Liver (tissue), 9 donors: ENCODE measurements around the gene TLL2. TPM values are rescaled to one million over a fixed set of nuclear protein-coding genes. Genes with fewer than 3 reads are reported as not detected.

Experiments used
- DNase-seq: peaks from one replicate; pipeline ENCODE4 v3.0.0-alpha.2; 2017; ENCODE audit warnings: low spot score
- H3K27ac ChIP-seq, 2 donors: one replicate each; pipeline ENCODE4 v1.7.0; 2013; ENCODE audit warnings: inconsistent platforms in 2 of 2, low read length in 2 of 2, control low read depth in 1 of 2, low read depth in 1 of 2, mild to moderate bottlenecking in 1 of 2
- H3K27me3 ChIP-seq, 4 donors: one replicate each; pipeline versions ENCODE4 v1.6.1 to v1.7.0; 2013; ENCODE audit warnings: low read length in 3 of 4, inconsistent platforms in 1 of 4, mild to moderate bottlenecking in 1 of 4, moderate library complexity in 1 of 4; ENCODE audit not compliant: control insufficient read depth in 4 of 4, insufficient read depth in 4 of 4
- H3K36me3 ChIP-seq, 4 donors: one replicate each; pipeline versions ENCODE4 v1.6.1 to v1.7.0; 2013; ENCODE audit warnings: low read length in 3 of 4, mild to moderate bottlenecking in 3 of 4, low read depth in 1 of 4, moderate library complexity in 1 of 4; ENCODE audit not compliant: control insufficient read depth in 4 of 4, insufficient read depth in 3 of 4
- H3K4me1 ChIP-seq, 4 donors: one replicate each; pipeline versions ENCODE4 v1.6.1 to v1.7.0; 2013; ENCODE audit warnings: low read length in 3 of 4, mild to moderate bottlenecking in 3 of 4, moderate library complexity in 1 of 4; ENCODE audit not compliant: control insufficient read depth in 4 of 4, insufficient read depth in 4 of 4
- H3K4me3 ChIP-seq, 3 donors: one replicate each; pipeline versions ENCODE4 v1.6.1 to v1.7.0; 2013; ENCODE audit warnings: low read length in 3 of 3, control low read depth in 1 of 3, low read depth in 1 of 3, mild to moderate bottlenecking in 1 of 3
- H3K9ac ChIP-seq, 2 donors: one replicate each; pipeline ENCODE4 v1.7.0; 2013; ENCODE audit warnings: low read length in 2 of 2, mild to moderate bottlenecking in 2 of 2, moderate library complexity in 2 of 2, control low read depth in 1 of 2, low read depth in 1 of 2
- H3K9me3 ChIP-seq, 4 donors: one replicate each; pipeline versions ENCODE4 v1.6.1 to v1.7.0; 2013; ENCODE audit warnings: low read length in 3 of 4; ENCODE audit not compliant: control insufficient read depth in 4 of 4
- ATF3 ChIP-seq: IDR thresholded peaks from 2 replicates; pipeline ENCODE4 v1.6.1; 2016; ENCODE audit warnings: antibody characterized with exemption
- EGR1 ChIP-seq, 2 donors: IDR thresholded peaks; 2 replicates each; pipeline ENCODE4 v1.6.1; 2016 to 2018; ENCODE audit warnings: antibody characterized with exemption in 2 of 2, low read depth in 2 of 2
- FOXA1 ChIP-seq: IDR thresholded peaks from 2 replicates; pipeline ENCODE4 v1.6.1; 2016; ENCODE audit warnings: antibody characterized with exemption
- FOXA2 ChIP-seq: IDR thresholded peaks from 2 replicates; pipeline ENCODE4 v1.6.1; 2016; ENCODE audit warnings: antibody characterized with exemption
- HNF4A ChIP-seq, 2 donors: conservative IDR thresholded peaks; 2 replicates each; pipeline ENCODE4 v1.6.1; 2016; ENCODE audit warnings: antibody characterized with exemption in 2 of 2, mild to moderate bottlenecking in 2 of 2
- HNF4G ChIP-seq: IDR thresholded peaks from 2 replicates; pipeline ENCODE4 v1.6.1; 2016; ENCODE audit warnings: antibody characterized with exemption
- JUND ChIP-seq, 2 donors: IDR thresholded peaks; 2 replicates each; pipeline ENCODE4 v1.6.1; 2016; ENCODE audit warnings: antibody characterized with exemption in 2 of 2
- MAX ChIP-seq: IDR thresholded peaks from 2 replicates; pipeline ENCODE4 v1.6.1; 2016; ENCODE audit warnings: antibody characterized with exemption
- RAD21 ChIP-seq, 2 donors: IDR thresholded peaks; 2 replicates each; pipeline ENCODE4 v1.6.1; 2016; ENCODE audit warnings: antibody characterized with exemption in 2 of 2, mild to moderate bottlenecking in 2 of 2
- REST ChIP-seq: IDR thresholded peaks from 2 replicates; pipeline ENCODE4 v1.6.1; 2016; ENCODE audit warnings: antibody characterized with exemption, mild to moderate bottlenecking
- RXRA ChIP-seq, 2 donors: IDR thresholded peaks; 2 replicates each; pipeline ENCODE4 v1.6.1; 2017 to 2018; ENCODE audit warnings: antibody characterized with exemption in 2 of 2, mild to moderate bottlenecking in 1 of 2
- SP1 ChIP-seq: IDR thresholded peaks from 2 replicates; pipeline ENCODE4 v1.6.1; 2018; ENCODE audit warnings: antibody characterized with exemption, mild to moderate bottlenecking
- TAF1 ChIP-seq: conservative IDR thresholded peaks from 2 replicates; pipeline ENCODE4 v1.6.1; 2016; ENCODE audit warnings: antibody characterized with exemption, mild to moderate bottlenecking
- YY1 ChIP-seq: IDR thresholded peaks from 2 replicates; pipeline ENCODE4 v1.6.1; 2016; ENCODE audit warnings: antibody characterized with exemption, mild to moderate bottlenecking
- ZBTB33 ChIP-seq: IDR thresholded peaks from 2 replicates; pipeline ENCODE4 v1.6.1; 2016; ENCODE audit warnings: antibody characterized with exemption
- whole genome bisulfite sequencing: extraction: QIAGEN DNeasy Blood & Tissue Kit; methylation state at CpG from one replicate; pipeline ENCODE4 v1.1.7; 2013; 5-methylcytosine and 5-hydroxymethylcytosine counted together
- polyA plus RNA-seq, 2 donors: library from polyadenylated mRNA; stranded (reverse) in 1 of 2; unstranded in 1 of 2; fragments of 200-250 nt in 1 of 2; fragments of >200 nt in 1 of 2; fragmentation: Nextera tagmentation in 1 of 2; extraction: Ambion mirVana in 1 of 2; gene quantifications; one replicate each; pipeline versions ENCODE4 v1.2.1 to v1.2.3, GENCODE V29; 2013 to 2015
- total RNA-seq, 2 donors: library from RNA; depleted of rRNA; stranded (reverse); fragments of >200 nt; gene quantifications; one replicate each; pipeline ENCODE4 v1.2.3, GENCODE V29; 2014
- TF ChIP-seq, protein P1 (sequence below): fragments of 150-350 bp; IDR thresholded peaks from 2 replicates; pipeline ENCODE4 v1.5.1; 2017; ENCODE audit warnings: improper control_type of control experiment, low read depth, low read length; ENCODE audit not compliant: missing input control
- donor health status: healthy.
- donor health status: healthy.
- donor health status: healthy.
- donor health status: healthy.
- donor health status: healthy.

Gene TLL2
- total and polyA plus RNA-seq, 4 donors, result 0.06 to 0.19 (median 0.08) TPM; not detected in 1

DNA sequence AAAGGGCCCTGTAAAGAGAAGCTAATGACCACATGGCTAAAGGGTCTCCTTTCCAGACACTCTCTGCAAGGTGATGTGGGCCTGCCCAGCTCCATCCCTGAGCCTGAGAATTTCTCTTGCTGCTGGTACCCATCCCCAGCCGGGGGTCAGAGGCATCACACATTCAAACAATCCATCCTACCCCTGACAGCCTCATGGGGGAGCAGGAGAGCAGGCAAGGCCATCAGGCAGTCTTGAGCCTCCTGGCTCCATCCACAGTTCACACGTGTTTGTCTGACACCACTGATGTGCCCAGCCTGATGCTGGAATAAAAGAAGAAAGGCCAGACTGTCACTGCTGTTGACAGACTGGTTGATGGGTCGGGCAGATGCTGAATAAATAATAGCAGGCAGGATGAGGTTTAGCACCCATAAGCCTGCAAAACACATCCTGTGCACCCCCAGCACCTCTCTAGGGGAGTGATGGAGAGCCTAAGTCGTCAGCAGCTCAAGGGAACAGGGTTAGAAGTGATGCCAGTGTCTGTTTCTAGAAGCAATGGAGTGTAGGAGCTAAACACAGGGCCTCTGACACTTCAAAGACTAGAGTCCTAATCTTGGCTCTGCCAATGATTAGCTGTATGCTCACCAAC, 43.5 kb downstream of the TLL2 start:
- 22% methylated on average over 4 of the region's 4 CpGs for WGBS
- DNase-seq, result no peak

DNA sequence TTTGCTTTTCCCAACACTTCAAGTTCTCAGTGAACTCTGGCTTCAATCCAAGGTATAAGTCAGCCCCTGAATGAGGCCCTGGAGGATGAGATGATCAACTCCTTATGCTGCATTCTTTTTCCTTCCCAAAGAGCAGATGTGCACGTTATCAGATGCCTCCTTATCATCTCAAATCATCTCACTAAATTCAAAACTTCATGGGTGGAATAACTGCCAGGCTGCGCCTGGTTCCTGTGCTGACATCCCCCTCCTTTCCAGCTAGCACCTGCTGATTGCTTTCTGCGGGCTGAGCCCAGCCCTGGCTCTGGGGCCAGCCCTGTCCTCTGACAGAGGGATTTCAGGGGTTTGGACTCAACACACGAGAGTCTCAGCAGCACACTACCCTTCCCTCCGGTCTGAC, 44.9 kb downstream of the TLL2 start:
- TF ChIP-seq ATF3 (no peak), ZBTB33 (no peak), MAX (no peak), RXRA (IDR thresholded peaks at IDR 0.05) (no peak), TAF1 (no peak), JUND (IDR thresholded peaks at IDR 0.05) (no peak), REST (no peak), RAD21 (IDR thresholded peaks at IDR 0.05) (no peak), YY1 (no peak), FOXA1 (no peak), FOXA2 (no peak), HNF4A (conservative IDR thresholded peaks at IDR 0.05) (no peak), EGR1 (IDR thresholded peaks at IDR 0.05; ENCODE audit: low read depth in 2 of 2) (no peak), HNF4G (no peak), SP1 (no peak)
- TF ChIP-seq, protein P1, sequence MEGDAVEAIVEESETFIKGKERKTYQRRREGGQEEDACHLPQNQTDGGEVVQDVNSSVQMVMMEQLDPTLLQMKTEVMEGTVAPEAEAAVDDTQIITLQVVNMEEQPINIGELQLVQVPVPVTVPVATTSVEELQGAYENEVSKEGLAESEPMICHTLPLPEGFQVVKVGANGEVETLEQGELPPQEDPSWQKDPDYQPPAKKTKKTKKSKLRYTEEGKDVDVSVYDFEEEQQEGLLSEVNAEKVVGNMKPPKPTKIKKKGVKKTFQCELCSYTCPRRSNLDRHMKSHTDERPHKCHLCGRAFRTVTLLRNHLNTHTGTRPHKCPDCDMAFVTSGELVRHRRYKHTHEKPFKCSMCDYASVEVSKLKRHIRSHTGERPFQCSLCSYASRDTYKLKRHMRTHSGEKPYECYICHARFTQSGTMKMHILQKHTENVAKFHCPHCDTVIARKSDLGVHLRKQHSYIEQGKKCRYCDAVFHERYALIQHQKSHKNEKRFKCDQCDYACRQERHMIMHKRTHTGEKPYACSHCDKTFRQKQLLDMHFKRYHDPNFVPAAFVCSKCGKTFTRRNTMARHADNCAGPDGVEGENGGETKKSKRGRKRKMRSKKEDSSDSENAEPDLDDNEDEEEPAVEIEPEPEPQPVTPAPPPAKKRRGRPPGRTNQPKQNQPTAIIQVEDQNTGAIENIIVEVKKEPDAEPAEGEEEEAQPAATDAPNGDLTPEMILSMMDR, result no peak
- no peak overlapping the region for H3K4me3 ChIP-seq
- no peaks in the 10 kb centered on the region for H3K4me1 ChIP-seq
- 64% methylated on average over 5 of the region's 5 CpGs for WGBS
- no peak overlapping the region for H3K27ac ChIP-seq
- DNase-seq, result no peak
- no peak overlapping the region for H3K9ac ChIP-seq
- no peaks in the 10 kb centered on the region for H3K36me3 ChIP-seq
- H3K9me3 ChIP-seq, result no peaks in the 10 kb centered on the region
- no peaks in the 10 kb centered on the region for H3K27me3 ChIP-seq

More for the DNA sequence above, 43.5 kb downstream of the TLL2 start:
- Histone ChIP-seq H3K4me1 (no peaks in the 10 kb centered on the region), H3K27me3 (no peaks in the 10 kb centered on the region), H3K9ac (no peak overlapping the region), H3K36me3 (no peaks in the 10 kb centered on the region), H3K27ac (no peak overlapping the region), H3K4me3 (no peak overlapping the region), H3K9me3 (no peaks in the 10 kb centered on the region)
- TF ChIP-seq TAF1 (no peak), RAD21 (IDR thresholded peaks at IDR 0.05) (peak; percentile 21 to 43), HNF4G (no peak)
- TF ChIP-seq, protein P1, result peak; percentile 32
